VCaP (cell line): ENCODE results near the gene RTP5.
"Not testable (repeated sequence)": the region's sequence is repeated elsewhere in the genome, so short reads cannot be mapped to it uniquely, and the experiment has no call there.

Source experiments
- H3K27ac ChIP-seq: fragments of 450-650 bp; 2 replicates; pipeline ENCODE4 v1.5.1; 2017
- CTCF ChIP-seq: fragments of 450-650 bp; conservative IDR thresholded peaks from 2 replicates; pipeline ENCODE4 v1.5.1; 2017; ENCODE audit warnings: mild to moderate bottlenecking, moderate library complexity

Gene RTP5

GRCh38 chr2:241869087-241869961 is at the start of gene RTP5:
RTP5 (plus strand) TSS chr2:241869729; CDS start chr2:241869757, 28 bp downstream.
- no peak for TF ChIP-seq CTCF
- H3K27ac ChIP-seq: peak within 1 kb of the TSS; percentile 46

GRCh38 chr2:241819947-241820624 is 49.4 kb upstream of the RTP5 start:
- not testable (repeated sequence) for H3K27ac ChIP-seq

- TF ChIP-seq CTCF: no peak
- no peak overlapping the region; the same call in 1 of the 2 replicates for H3K27ac ChIP-seq
These were observed 48.7 kb upstream of the RTP5 start for GRCh38 chr2:241820625-241821384.

GRCh38 chr2:241821460-241822263 is 47.9 kb upstream of the RTP5 start:
- no peak for TF ChIP-seq CTCF
- no peak overlapping the region; the same call in 1 of the 2 replicates for H3K27ac ChIP-seq

- TF ChIP-seq CTCF: no peak
- no peak overlapping the region for H3K27ac ChIP-seq
These were observed 47.3 kb upstream of the RTP5 start for GRCh38 chr2:241822264-241822623.

- H3K27ac ChIP-seq: not testable (repeated sequence)
These were observed 45.7 kb upstream of the RTP5 start for GRCh38 chr2:241823531-241824437.

GRCh38 chr2:241827394-241827793 is 42.1 kb upstream of the RTP5 start:
- no peak for TF ChIP-seq CTCF
- no peak overlapping the region for H3K27ac ChIP-seq
